Smooth muscle cell (in vitro differentiated cells): ENCODE measurements around the gene B3GAT3. TPM values are rescaled to one million over a fixed set of nuclear protein-coding genes. Genes with fewer than 3 reads are reported as not detected.
"Not testable (repeated sequence)": the region's sequence is repeated elsewhere in the genome, so short reads cannot be mapped to it uniquely, and the experiment has no call there.

Experiments used
- DNase-seq: peaks from one replicate; lab custom pipeline; 2025; ENCODE audit not compliant: unreplicated experiment; lab: John Stamatoyannopoulos, UW
- H2AFZ ChIP-seq: fragments of 200-600 bp; sonication (generic); 2 replicates; pipeline ENCODE4 v1.6.0; 2016; ENCODE audit warnings: antibody characterized with exemption, low read depth, mild to moderate bottlenecking
- H3F3A ChIP-seq: fragments of 200-600 bp; sonication (generic); 2 replicates; pipeline ENCODE4 v1.6.0; 2017; ENCODE audit warnings: antibody characterized with exemption, low read depth
- H3K27ac ChIP-seq: fragments of 200-600 bp; sonication (generic); 2 replicates; pipeline ENCODE4 v1.5.1; 2016; ENCODE audit warnings: low read depth, mild to moderate bottlenecking
- H3K27me3 ChIP-seq: fragments of 200-600 bp; sonication (generic); 2 replicates; pipeline ENCODE4 v1.6.1; 2016; ENCODE audit warnings: low read depth, mild to moderate bottlenecking
- H3K36me3 ChIP-seq: fragments of 200-600 bp; sonication (generic); 2 replicates; pipeline ENCODE4 v1.5.1; 2016; ENCODE audit warnings: low read depth
- H3K4me1 ChIP-seq: fragments of 200-600 bp; sonication (generic); 2 replicates; pipeline ENCODE4 v1.5.1; 2016; ENCODE audit warnings: low read depth
- H3K4me2 ChIP-seq: fragments of 200-600 bp; sonication (generic); 2 replicates; pipeline ENCODE4 v1.6.0; 2016; ENCODE audit warnings: mild to moderate bottlenecking
- H3K4me3 ChIP-seq: fragments of 200-600 bp; sonication (generic); 2 replicates; pipeline ENCODE4 v1.5.1; 2016; ENCODE audit warnings: mild to moderate bottlenecking
- H3K79me2 ChIP-seq: fragments of 200-600 bp; sonication (generic); 2 replicates; pipeline ENCODE4 v1.6.0; 2016; ENCODE audit warnings: low read depth, mild to moderate bottlenecking
- H3K9ac ChIP-seq: fragments of 200-600 bp; sonication (generic); 2 replicates; pipeline ENCODE4 v1.6.0; 2016; ENCODE audit warnings: low read depth
- H3K9me3 ChIP-seq: fragments of 200-600 bp; sonication (generic); replicated peaks from 2 replicates; pipeline ENCODE4 v1.5.1; 2016; ENCODE audit warnings: low read depth
- H4K20me1 ChIP-seq: fragments of 200-600 bp; sonication (generic); 2 replicates; pipeline ENCODE4 v1.6.0; 2016; ENCODE audit warnings: low read depth
- WGBS: methylation state at CpG from one replicate; pipeline ENCODE4 v1.1.7; 2016; ENCODE audit warnings: low lambda C conversion rate; 5-methylcytosine and 5-hydroxymethylcytosine counted together
- polyA plus RNA-seq: library from polyadenylated mRNA; unstranded; fragments of >200 nt; fragmentation: Nextera tagmentation; extraction: Ambion mirVana; gene quantifications from 2 replicates; pipeline ENCODE4 v1.2.1, GENCODE V29; 2016
- total RNA-seq: library from RNA; depleted of rRNA; stranded (reverse); fragments of >200 nt; gene quantifications from 2 replicates; pipeline ENCODE4 v1.2.3, GENCODE V29; 2014
- TF ChIP-seq, protein P1 (sequence below): fragments of 200-600 bp; sonication (generic); IDR thresholded peaks from 2 replicates; pipeline ENCODE4 v1.5.1; 2017; ENCODE audit warnings: borderline replicate concordance, mild to moderate bottlenecking, antibody characterized with exemption; ENCODE audit not compliant: insufficient read depth, poor library complexity, severe bottlenecking

B3GAT3 gene
- total and polyA plus RNA-seq, 2 experiments from 2014 or later: 20.0 to 66.9 TPM

DNA sequence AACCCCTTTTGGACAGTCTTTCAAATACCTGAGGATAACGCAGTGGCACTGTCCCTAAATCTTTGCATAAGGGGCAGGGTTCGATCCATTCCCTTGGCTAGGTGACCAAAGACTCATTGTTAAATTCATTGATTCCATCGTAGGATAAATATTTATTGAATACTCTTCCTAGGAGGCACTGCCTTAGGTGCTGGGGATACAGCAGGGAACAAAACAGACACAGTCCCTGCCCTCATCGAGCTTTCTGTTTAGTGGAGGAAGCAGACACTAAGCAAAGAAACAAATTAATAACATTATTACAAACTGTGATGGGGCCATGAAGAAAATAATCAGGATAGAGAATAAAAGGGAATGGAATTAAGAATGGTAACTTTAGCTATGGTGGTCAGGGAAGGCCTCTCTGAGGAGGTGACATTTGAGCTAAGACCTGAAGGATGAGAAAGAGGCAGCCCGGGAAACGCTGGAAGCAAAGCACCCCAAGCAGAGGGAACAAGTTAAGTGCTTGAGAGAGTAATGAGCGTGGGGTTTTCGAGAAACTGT, 689 bp downstream of the B3GAT3 start:
- Histone ChIP-seq H3K27me3 (no peaks in the 10 kb centered on the region), H3K36me3 (no peaks in the 10 kb centered on the region), H3K79me2 (peaks cover 13% of the 10 kb centered on the region), H3K4me1 (peaks cover 10% of the 10 kb centered on the region), H3K9me3 (no peaks in the 10 kb centered on the region), H3F3A (peaks cover 29% of the 10 kb centered on the region), H3K4me3 (peak overlapping the region; percentile 57), H4K20me1 (no peaks in the 10 kb centered on the region), H3K27ac (peak overlapping the region; percentile 92), H3K4me2 (peak overlapping the region; percentile 97), H2AFZ (no peak overlapping the region), H3K9ac (peak overlapping the region; percentile 43)
- 43% methylated on average over 8 of the region's 8 CpGs for WGBS
- no peak for DNase-seq
- TF ChIP-seq, protein P1, sequence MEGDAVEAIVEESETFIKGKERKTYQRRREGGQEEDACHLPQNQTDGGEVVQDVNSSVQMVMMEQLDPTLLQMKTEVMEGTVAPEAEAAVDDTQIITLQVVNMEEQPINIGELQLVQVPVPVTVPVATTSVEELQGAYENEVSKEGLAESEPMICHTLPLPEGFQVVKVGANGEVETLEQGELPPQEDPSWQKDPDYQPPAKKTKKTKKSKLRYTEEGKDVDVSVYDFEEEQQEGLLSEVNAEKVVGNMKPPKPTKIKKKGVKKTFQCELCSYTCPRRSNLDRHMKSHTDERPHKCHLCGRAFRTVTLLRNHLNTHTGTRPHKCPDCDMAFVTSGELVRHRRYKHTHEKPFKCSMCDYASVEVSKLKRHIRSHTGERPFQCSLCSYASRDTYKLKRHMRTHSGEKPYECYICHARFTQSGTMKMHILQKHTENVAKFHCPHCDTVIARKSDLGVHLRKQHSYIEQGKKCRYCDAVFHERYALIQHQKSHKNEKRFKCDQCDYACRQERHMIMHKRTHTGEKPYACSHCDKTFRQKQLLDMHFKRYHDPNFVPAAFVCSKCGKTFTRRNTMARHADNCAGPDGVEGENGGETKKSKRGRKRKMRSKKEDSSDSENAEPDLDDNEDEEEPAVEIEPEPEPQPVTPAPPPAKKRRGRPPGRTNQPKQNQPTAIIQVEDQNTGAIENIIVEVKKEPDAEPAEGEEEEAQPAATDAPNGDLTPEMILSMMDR: no peak

DNA sequence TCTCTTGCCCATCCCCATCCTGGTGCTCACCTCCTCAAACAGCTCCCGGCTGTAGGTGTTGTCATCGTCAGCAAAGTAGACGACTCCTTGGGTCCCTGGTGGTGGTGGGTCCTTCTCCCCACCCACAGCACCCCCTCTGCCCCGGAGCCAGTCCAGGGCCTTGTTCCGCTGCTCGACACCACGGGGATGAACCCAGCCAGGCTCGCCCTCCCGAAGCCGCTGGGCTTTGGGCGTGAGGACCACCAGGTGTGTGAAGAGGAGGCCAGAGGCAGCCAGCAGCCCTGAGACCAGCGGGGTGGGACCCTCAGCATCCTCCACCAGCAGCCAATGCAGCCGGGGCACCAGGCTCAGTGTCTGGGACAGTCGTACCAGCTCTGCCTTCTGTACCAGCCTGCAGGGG, 4.8 kb downstream of the B3GAT3 start:
- WGBS: 97% methylated on average over 14 of the region's 14 CpGs
- H4K20me1 ChIP-seq, DNase-seq, H3K4me3 ChIP-seq, H3K4me2 ChIP-seq, H3K27ac ChIP-seq, H3K4me1 ChIP-seq, H3K36me3 ChIP-seq, H2AFZ ChIP-seq, H3K27me3 ChIP-seq, H3K9ac ChIP-seq, H3K9me3 ChIP-seq: not testable (repeated sequence)
- peaks cover 23% of the 10 kb centered on the region for H3F3A ChIP-seq
- H3K79me2 ChIP-seq: peaks cover 13% of the 10 kb centered on the region

DNA sequence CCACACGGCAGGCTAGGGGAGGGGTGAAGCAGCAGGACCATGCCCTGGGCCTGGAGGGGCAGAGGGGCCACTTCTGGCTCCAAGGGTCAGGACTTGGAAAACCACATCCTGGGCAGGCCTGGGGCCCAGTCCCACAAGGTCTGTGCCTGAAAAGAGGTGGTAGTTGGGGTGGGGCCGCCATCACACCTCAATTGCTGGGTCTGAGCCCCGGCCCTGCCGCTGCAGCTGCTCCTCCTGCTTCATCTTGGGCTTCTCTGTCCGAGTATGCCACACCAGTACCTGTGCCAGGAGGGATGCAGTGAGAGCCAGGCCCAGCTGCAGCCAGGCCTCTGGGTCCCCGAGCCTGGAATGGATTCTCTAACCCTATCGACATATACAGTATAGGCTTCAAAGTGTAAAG, 6.3 kb downstream of the B3GAT3 start:
- no peak overlapping the region for H3K4me2 ChIP-seq
- H2AFZ ChIP-seq: no peak overlapping the region
- WGBS: 95% methylated on average over 7 of the region's 7 CpGs
- no peaks in the 10 kb centered on the region for H3K9me3 ChIP-seq
- no peaks in the 10 kb centered on the region for H3K36me3 ChIP-seq
- peaks cover 15% of the 10 kb centered on the region for H3K79me2 ChIP-seq
- no peak overlapping the region for H3K4me3 ChIP-seq
- TF ChIP-seq, protein P1: no peak
- H3K9ac ChIP-seq: no peak overlapping the region
- H3K27me3 ChIP-seq: no peaks in the 10 kb centered on the region
- no peaks in the 10 kb centered on the region for H4K20me1 ChIP-seq
- H3F3A ChIP-seq: peaks cover 13% of the 10 kb centered on the region
- DNase-seq: no peak
- peaks cover 13% of the 10 kb centered on the region for H3K4me1 ChIP-seq
- H3K27ac ChIP-seq: no peak overlapping the region

DNA sequence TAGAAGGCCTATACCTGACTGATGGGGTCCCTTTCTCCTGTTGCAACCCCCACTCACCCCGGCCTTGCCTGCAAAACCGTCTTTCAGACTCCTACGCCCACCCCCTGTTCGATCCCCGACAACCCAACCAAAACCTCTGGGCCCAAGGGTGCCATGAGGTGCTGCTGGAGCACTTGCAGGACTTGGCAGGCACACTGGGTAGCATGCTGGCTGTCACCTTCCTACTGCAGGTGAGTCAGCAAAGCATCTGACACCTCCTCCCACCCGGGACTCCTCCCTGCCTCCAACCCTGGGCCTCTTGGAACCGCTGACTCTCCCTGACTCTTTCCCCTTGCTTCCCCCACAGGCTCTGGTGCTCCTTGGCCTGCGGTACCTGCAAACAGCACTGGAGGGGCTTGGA, 7.5 kb downstream of the B3GAT3 start:
- Histone ChIP-seq H3K4me1 (peaks cover 11% of the 10 kb centered on the region), H3K36me3 (no peaks in the 10 kb centered on the region), H3K9ac (no peak overlapping the region), H3K4me3 (no peak overlapping the region), H3K27ac (peak overlapping the region; percentile 44), H2AFZ (no peak overlapping the region), H3K27me3 (no peaks in the 10 kb centered on the region), H3K79me2 (peaks cover 8% of the 10 kb centered on the region), H3K4me2 (no peak overlapping the region), H4K20me1 (no peaks in the 10 kb centered on the region), H3F3A (peaks cover 12% of the 10 kb centered on the region), H3K9me3 (no peaks in the 10 kb centered on the region)
- WGBS: 73% methylated on average over 8 of the region's 8 CpGs
- DNase-seq: no peak
- TF ChIP-seq, protein P1: no peak
